SK-N-SH treated with all-trans-retinoic acid at 6 μM for 48 hours (cell line): ENCODE measurements around the gene PDZD2.

Source experiments
- ATAC-seq: fragments of 200-7000 bp; cut with Tn5 transposase; 3 replicates; pipeline ENCODE4 v1.9.1; 2020; ENCODE audit warnings: mild to moderate bottlenecking, moderate library complexity
- ARNTL ChIP-seq: fragments of 450-650 bp; formaldehyde crosslinking; IDR thresholded peaks from 2 replicates; pipeline ENCODE4 v1.5.0; 2020; ENCODE audit warnings: low read depth, mild to moderate bottlenecking, moderate library complexity, borderline replicate concordance
- BACH2 ChIP-seq: fragments of 250-450 bp; sonication (Bioruptor Pico); IDR thresholded peaks from 2 replicates; pipeline ENCODE4 v1.9.0; 2021; ENCODE audit warnings: mild to moderate bottlenecking, borderline replicate concordance
- CREB5 ChIP-seq: fragments of 250-450 bp; sonication (Bioruptor Pico); IDR thresholded peaks from 2 replicates; pipeline ENCODE4 v1.5.1; 2020; ENCODE audit warnings: low read depth, mild to moderate bottlenecking, moderate library complexity
- CSDC2 ChIP-seq: fragments of 250-450 bp; sonication (Bioruptor Pico); IDR thresholded peaks from 2 replicates; pipeline ENCODE4 v1.5.0; 2020; ENCODE audit warnings: mild to moderate bottlenecking, moderate library complexity
- CSRNP3 ChIP-seq: fragments of 250-450 bp; sonication (Bioruptor Pico); IDR thresholded peaks from 2 replicates; pipeline ENCODE4 v1.5.1; 2021; ENCODE audit warnings: mild to moderate bottlenecking, moderate library complexity
- ESRRG ChIP-seq: fragments of 250-450 bp; sonication (Bioruptor Pico); IDR thresholded peaks from 2 replicates; pipeline ENCODE4 v1.6.1; 2021; ENCODE audit warnings: mild to moderate bottlenecking
- ISL1 ChIP-seq: fragments of 250-450 bp; sonication (Bioruptor Pico); IDR thresholded peaks from 2 replicates; pipeline ENCODE4 v2.1.2; 2022; ENCODE audit warnings: mild to moderate bottlenecking, moderate library complexity
- OSR1 ChIP-seq: fragments of 250-450 bp; sonication (Bioruptor Pico); IDR thresholded peaks from 2 replicates; pipeline ENCODE4 v1.8.0; 2022; ENCODE audit warnings: moderate library complexity, mild to moderate bottlenecking, inconsistent platforms
- PATZ1 ChIP-seq: fragments of 250-450 bp; sonication (Bioruptor Pico); IDR thresholded peaks from 2 replicates; pipeline ENCODE4 v1.8.0; 2020; ENCODE audit warnings: mild to moderate bottlenecking, moderate library complexity, borderline replicate concordance
- POU6F1 ChIP-seq: fragments of 250-450 bp; sonication (Bioruptor Pico); IDR thresholded peaks from 2 replicates; pipeline ENCODE4 v1.8.0; 2021; ENCODE audit warnings: low read depth, mild to moderate bottlenecking, moderate library complexity, borderline replicate concordance
- PPARA ChIP-seq: fragments of 250-450 bp; sonication (Bioruptor Pico); IDR thresholded peaks from 2 replicates; pipeline ENCODE4 v1.5.0; 2020; ENCODE audit warnings: mild to moderate bottlenecking, borderline replicate concordance
- RARB ChIP-seq: fragments of 250-450 bp; sonication (Bioruptor Pico); IDR thresholded peaks from 2 replicates; pipeline ENCODE4 v1.8.0; 2021; ENCODE audit warnings: mild to moderate bottlenecking, moderate library complexity
- TCF4 ChIP-seq: fragments of 250-450 bp; sonication (Bioruptor Pico); IDR thresholded peaks from 2 replicates; pipeline ENCODE4 v1.8.0; 2021; ENCODE audit warnings: mild to moderate bottlenecking, moderate library complexity, borderline replicate concordance
- TOX ChIP-seq: fragments of 250-450 bp; sonication (Bioruptor Pico); IDR thresholded peaks from 2 replicates; pipeline ENCODE4 v1.8.0; 2021; ENCODE audit warnings: mild to moderate bottlenecking, moderate library complexity, borderline replicate concordance
- TSHZ2 ChIP-seq: fragments of 250-450 bp; sonication (Bioruptor Pico); IDR thresholded peaks from 2 replicates; pipeline ENCODE4 v1.5.0; 2020; ENCODE audit warnings: mild to moderate bottlenecking, moderate library complexity
- ZC3H10 ChIP-seq: fragments of 250-450 bp; sonication (Bioruptor Pico); IDR thresholded peaks from 2 replicates; pipeline ENCODE4 v1.5.1; 2021; ENCODE audit warnings: mild to moderate bottlenecking, moderate library complexity
- ZFP3 ChIP-seq: fragments of 250-450 bp; sonication (Bioruptor Pico); IDR thresholded peaks from 2 replicates; pipeline ENCODE4 v1.5.0; 2020; ENCODE audit warnings: mild to moderate bottlenecking, moderate library complexity
- ZFP30 ChIP-seq: fragments of 450-650 bp; formaldehyde crosslinking; IDR thresholded peaks from 2 replicates; pipeline ENCODE4 v1.5.0; 2022; ENCODE audit warnings: mild to moderate bottlenecking, moderate library complexity
- ZNF565 ChIP-seq: fragments of 450-650 bp; formaldehyde crosslinking; conservative IDR thresholded peaks from 2 replicates; pipeline ENCODE4 v1.5.0; 2020; ENCODE audit warnings: low read depth, mild to moderate bottlenecking, moderate library complexity
- ZNF8 ChIP-seq: fragments of 450-650 bp; formaldehyde crosslinking; IDR thresholded peaks from 2 replicates; pipeline ENCODE4 v1.5.0; 2020; ENCODE audit warnings: mild to moderate bottlenecking, moderate library complexity

Gene PDZD2

GRCh38 chr5:31993165-31993961 is 354.4 kb downstream of the PDZD2 start:
- TF ChIP-seq ZNF8 (CRISPR knock-in tag) (no peak), RARB (CRISPR knock-in tag) (no peak), BACH2 (CRISPR knock-in tag) (no peak)
- TF ChIP-seq, all 23 proteins: peak for 0
- peak; percentile 58 for ATAC-seq

GRCh38 chr5:31995006-31995405 is 356.1 kb downstream of the PDZD2 start:
- TF ChIP-seq PATZ1 (CRISPR knock-in tag): no peak
- no peak for TF ChIP-seq ZFP3
- TF ChIP-seq BACH2 (CRISPR knock-in tag): no peak
- TF ChIP-seq CSRNP3 (CRISPR knock-in tag): no peak
- no peak for TF ChIP-seq ARNTL (CRISPR knock-in tag)
- TF ChIP-seq TOX (CRISPR knock-in tag): no peak
- no peak for TF ChIP-seq CREB5 (CRISPR knock-in tag)
- TF ChIP-seq TCF4 (CRISPR knock-in tag): no peak
- no peak for TF ChIP-seq CSDC2
- TF ChIP-seq ZNF565 (CRISPR knock-in tag): no peak
- no peak for TF ChIP-seq RARB (CRISPR knock-in tag)
- TF ChIP-seq POU6F1: no peak
- no peak for TF ChIP-seq ZFP30 (CRISPR knock-in tag)
- TF ChIP-seq ESRRG: no peak
- TF ChIP-seq TSHZ2 (CRISPR knock-in tag): no peak
- TF ChIP-seq OSR1 (CRISPR knock-in tag): no peak
- TF ChIP-seq ZC3H10 (CRISPR knock-in tag): no peak
- no peak for TF ChIP-seq PPARA (CRISPR knock-in tag)
- no peak for TF ChIP-seq ISL1 (CRISPR knock-in tag)
- TF ChIP-seq ZNF8 (CRISPR knock-in tag): no peak
- no peak for ATAC-seq

GRCh38 chr5:31995714-31996113 is 356.8 kb downstream of the PDZD2 start:
- ATAC-seq: no peak
- TF ChIP-seq CSDC2 (no peak), POU6F1 (no peak), CSRNP3 (CRISPR knock-in tag) (no peak), TCF4 (CRISPR knock-in tag) (no peak), ARNTL (CRISPR knock-in tag) (no peak), OSR1 (CRISPR knock-in tag) (no peak), ZNF565 (CRISPR knock-in tag) (no peak), ZFP3 (no peak), ZNF8 (CRISPR knock-in tag) (no peak), TSHZ2 (CRISPR knock-in tag) (no peak), BACH2 (CRISPR knock-in tag) (no peak)
